K562 (cell line): ENCODE results near the gene MYRIP. TPM values are rescaled to one million over a fixed set of nuclear protein-coding genes. Genes with fewer than 3 reads are reported as not detected.

ENCODE experiments used
- ELF1 ChIP-seq: fragments of 200-800 bp; sonication (Bioruptor generic); IDR thresholded peaks from 2 replicates; pipeline ENCODE4 v1.6.1; 2016; ENCODE audit warnings: missing genetic modification characterization, missing compliant biosample characterization
- HLTF ChIP-seq: fragments of 450-650 bp; IDR thresholded peaks from 2 replicates; pipeline ENCODE4 v1.6.1; 2016
- KAT7 ChIP-seq: sonication (generic); formaldehyde crosslinking; IDR thresholded peaks from 2 replicates; pipeline ENCODE4 v1.8.0; 2022; ENCODE audit warnings: missing genetic modification reagents, mild to moderate bottlenecking, borderline replicate concordance
- POLR2A ChIP-seq: fragments of 450-650 bp; conservative IDR thresholded peaks from 2 replicates; pipeline ENCODE4 v1.6.1; 2016
- RAD21 ChIP-seq, 2 experiments: fragments of 250-450 bp in 1 of 2; fragments of 450-650 bp in 1 of 2; sonication (Bioruptor Pico) in 1 of 2; formaldehyde crosslinking in 1 of 2; IDR thresholded peaks in 1 of 2; conservative IDR thresholded peaks in 1 of 2; 2 replicates each; pipeline versions ENCODE4 v1.4.0 to v1.8.0; 2020 to 2022; ENCODE audit warnings: mild to moderate bottlenecking in 2 of 2, moderate library complexity in 1 of 2
- SMC3 ChIP-seq: conservative IDR thresholded peaks from 2 replicates; pipeline ENCODE4 v1.6.1; 2011; ENCODE audit warnings: low read depth, low read length, improper control_type of control experiment; ENCODE audit not compliant: insufficient read depth
- U2AF2 ChIP-seq: fragments of 200-400 bp; formaldehyde crosslinking; optimal IDR thresholded peaks from 2 replicates; pipeline ENCODE3; 2017; ENCODE audit warnings: low read depth, mild to moderate bottlenecking, low read length
- ZBTB1 ChIP-seq: sonication (generic); formaldehyde crosslinking; IDR thresholded peaks from 2 replicates; pipeline ENCODE4 v1.8.1; 2023; ENCODE audit warnings: missing genetic modification reagents, low read depth, mild to moderate bottlenecking, borderline replicate concordance
- ZNF778 ChIP-seq: fragments of 450-650 bp; formaldehyde crosslinking; IDR thresholded peaks from 2 replicates; pipeline ENCODE4 v1.4.0; 2020; ENCODE audit warnings: mild to moderate bottlenecking, moderate library complexity
- polyA plus RNA-seq, 8 experiments: library from polyadenylated mRNA; depleted of rRNA in 4 of 8; stranded (reverse) in 5 of 8; unstranded in 3 of 8; fragments of >200 nt; fragmentation: Nextera tagmentation in 2 of 8; fragmentation: Illumina TruSeq in 1 of 8; extraction: Ambion mirVana in 2 of 8; extraction: Trizol in 1 of 8; gene quantifications; 2 replicates each; pipeline versions ENCODE4 v1.2.1 to v1.2.3, GENCODE V29; 2011 to 2014; ENCODE audit warnings: inconsistent platforms in 1 of 8, missing spikeins in 1 of 8
- total RNA-seq, 7 experiments: library from RNA; depleted of rRNA in 6 of 7; stranded (reverse); fragments of >200 nt in 6 of 7; fragmentation: Illumina TruSeq in 2 of 7; extraction: Trizol in 2 of 7; gene quantifications; 2 replicates each; pipeline versions ENCODE4 v1.2.1 to v1.2.3, GENCODE V29; 2011 to 2021; ENCODE audit warnings: low replicate concordance in 1 of 7
- TF ChIP-seq, protein P1 (sequence below), 2 experiments: fragments of 450-650 bp; formaldehyde crosslinking in 1 of 2; IDR thresholded peaks; 2 replicates each; pipeline versions ENCODE4 v1.4.0 to v1.6.1; 2014 to 2020; ENCODE audit warnings: mild to moderate bottlenecking in 2 of 2, borderline replicate concordance in 1 of 2, low read depth in 1 of 2

MYRIP gene
- total and polyA plus RNA-seq, 9 of the 15 experiments (the other 6 are each of a cell fraction or from before 2014, with no cell fraction given): 0.03 to 0.12 TPM; not detected in 7

DNA sequence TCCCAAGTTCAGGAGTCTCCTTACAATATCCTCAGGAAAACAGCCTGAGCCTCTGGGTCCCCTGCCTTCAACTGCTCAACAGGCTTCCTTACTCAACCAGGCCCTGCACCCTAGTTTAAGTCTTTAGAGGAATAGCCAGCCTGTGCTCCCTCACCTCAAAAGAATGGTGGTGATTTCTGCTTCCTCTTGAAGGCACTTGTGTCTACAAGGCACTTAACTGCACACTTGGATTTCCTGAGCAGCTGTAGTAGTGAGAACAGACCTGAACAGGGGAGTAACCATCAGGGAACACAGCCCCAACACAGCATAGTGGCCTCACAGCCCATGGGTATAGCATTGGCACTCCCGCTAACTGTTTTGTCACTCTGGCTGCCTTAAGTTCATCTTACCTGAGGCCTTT lies 244.3 kb downstream of the MYRIP start (continued):
- TF ChIP-seq RAD21 (CRISPR knock-in tag; conservative IDR thresholded peaks at IDR 0.05 in 1 of 2, IDR thresholded peaks at IDR 0.05 in 1 of 2) (no peak), ZBTB1 (CRISPR knock-in tag) (no peak), U2AF2 (no peak), ZNF778 (CRISPR knock-in tag) (no peak), ELF1 (tag) (no peak), POLR2A (no peak), HLTF (no peak), SMC3 (no peak), KAT7 (CRISPR knock-in tag) (no peak)
- TF ChIP-seq, protein P1, sequence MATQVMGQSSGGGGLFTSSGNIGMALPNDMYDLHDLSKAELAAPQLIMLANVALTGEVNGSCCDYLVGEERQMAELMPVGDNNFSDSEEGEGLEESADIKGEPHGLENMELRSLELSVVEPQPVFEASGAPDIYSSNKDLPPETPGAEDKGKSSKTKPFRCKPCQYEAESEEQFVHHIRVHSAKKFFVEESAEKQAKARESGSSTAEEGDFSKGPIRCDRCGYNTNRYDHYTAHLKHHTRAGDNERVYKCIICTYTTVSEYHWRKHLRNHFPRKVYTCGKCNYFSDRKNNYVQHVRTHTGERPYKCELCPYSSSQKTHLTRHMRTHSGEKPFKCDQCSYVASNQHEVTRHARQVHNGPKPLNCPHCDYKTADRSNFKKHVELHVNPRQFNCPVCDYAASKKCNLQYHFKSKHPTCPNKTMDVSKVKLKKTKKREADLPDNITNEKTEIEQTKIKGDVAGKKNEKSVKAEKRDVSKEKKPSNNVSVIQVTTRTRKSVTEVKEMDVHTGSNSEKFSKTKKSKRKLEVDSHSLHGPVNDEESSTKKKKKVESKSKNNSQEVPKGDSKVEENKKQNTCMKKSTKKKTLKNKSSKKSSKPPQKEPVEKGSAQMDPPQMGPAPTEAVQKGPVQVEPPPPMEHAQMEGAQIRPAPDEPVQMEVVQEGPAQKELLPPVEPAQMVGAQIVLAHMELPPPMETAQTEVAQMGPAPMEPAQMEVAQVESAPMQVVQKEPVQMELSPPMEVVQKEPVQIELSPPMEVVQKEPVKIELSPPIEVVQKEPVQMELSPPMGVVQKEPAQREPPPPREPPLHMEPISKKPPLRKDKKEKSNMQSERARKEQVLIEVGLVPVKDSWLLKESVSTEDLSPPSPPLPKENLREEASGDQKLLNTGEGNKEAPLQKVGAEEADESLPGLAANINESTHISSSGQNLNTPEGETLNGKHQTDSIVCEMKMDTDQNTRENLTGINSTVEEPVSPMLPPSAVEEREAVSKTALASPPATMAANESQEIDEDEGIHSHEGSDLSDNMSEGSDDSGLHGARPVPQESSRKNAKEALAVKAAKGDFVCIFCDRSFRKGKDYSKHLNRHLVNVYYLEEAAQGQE (IDR thresholded peaks at IDR 0.05; ENCODE audit: borderline replicate concordance): no peak
- TF ChIP-seq, protein P1 (CRISPR knock-in tag; IDR thresholded peaks at IDR 0.05; ENCODE audit: low read depth): no peak
